ENCODE measurements around the gene GBP3. TPM values are rescaled to one million over a fixed set of nuclear protein-coding genes. Genes with fewer than 3 reads are reported as not detected.
"Not testable (repeated sequence)": the region's sequence is repeated elsewhere in the genome, so short reads cannot be mapped to it uniquely, and the experiment has no call there.

Gene GBP3
- total RNA-seq, 4 donors from 2014 or later: 8.6 to 26.5 (median 20.7) TPM

- 75% methylated on average over 1 of the region's 1 CpG; no CpG with 5 or more reads in 1 of the 2 donors for WGBS, 2 donors (ENCODE audit: low coverage in 1 of 2)
- no peak for ATAC-seq
- Histone ChIP-seq H3K4me1 (no peaks in the 10 kb centered on the region), H3K27me3 (no peaks in the 10 kb centered on the region), H3K9me3 (no peaks in the 10 kb centered on the region), H3K36me3 (peaks cover 0 to 4% of the 10 kb centered on the region in 2 donors), H3K4me3 (no peak overlapping the region), H3K27ac (no peak overlapping the region)
- TF ChIP-seq EP300 (IDR thresholded peaks at IDR 0.05): no peak
These were observed 17.6 kb upstream of the GBP3 start for GRCh38 chr1:89040315-89040626.

- no peak overlapping the region for H3K4me3 ChIP-seq
- 82% methylated on average over 1 of the region's 1 CpG; no CpG with 5 or more reads in 1 of the 2 donors for WGBS, 2 donors (ENCODE audit: low coverage in 1 of 2)
- ATAC-seq: no peak
- TF ChIP-seq EP300 (IDR thresholded peaks at IDR 0.05): no peak
- TF ChIP-seq CTCF (IDR thresholded peaks at IDR 0.05): no peak
- no peak for TF ChIP-seq POLR2A (IDR thresholded peaks at IDR 0.05)
- TF ChIP-seq POLR2AphosphoS5 (IDR thresholded peaks at IDR 0.05): no peak
- no peak overlapping the region for H3K27ac ChIP-seq
- no peaks in the 10 kb centered on the region for H3K36me3 ChIP-seq
- no peaks in the 10 kb centered on the region for H3K27me3 ChIP-seq
- no peaks in the 10 kb centered on the region for H3K4me1 ChIP-seq
- H3K9me3 ChIP-seq: no peaks in the 10 kb centered on the region
These were observed 14.5 kb upstream of the GBP3 start for GRCh38 chr1:89037186-89037585.

GRCh38 chr1:89035080-89035479, 12.4 kb upstream of the GBP3 start:
- Histone ChIP-seq H3K9me3 (no peaks in the 10 kb centered on the region), H3K4me3 (no peak overlapping the region), H3K4me1 (no peaks in the 10 kb centered on the region), H3K36me3 (no peaks in the 10 kb centered on the region), H3K27ac (no peak overlapping the region), H3K27me3 (no peaks in the 10 kb centered on the region)
- no peak for ATAC-seq
- no peak for TF ChIP-seq POLR2A (IDR thresholded peaks at IDR 0.05)
- TF ChIP-seq CTCF (IDR thresholded peaks at IDR 0.05): no peak
- no peak for TF ChIP-seq POLR2AphosphoS5 (IDR thresholded peaks at IDR 0.05)
- TF ChIP-seq EP300 (IDR thresholded peaks at IDR 0.05): no peak
- WGBS, 2 donors (ENCODE audit: low coverage in 1 of 2): 57 to 73% methylated on average over 1 of the region's 1 CpG

GRCh38 chr1:89034004-89034403, 11.3 kb upstream of the GBP3 start:
- not testable (repeated sequence) for H3K9me3 ChIP-seq, H3K27ac ChIP-seq, ATAC-seq, H3K4me1 ChIP-seq, H3K4me3 ChIP-seq, H3K27me3 ChIP-seq, H3K36me3 ChIP-seq
- WGBS, 2 donors (ENCODE audit: low coverage in 1 of 2): 96% methylated on average over 3 of the region's 5 CpGs; no CpG with 5 or more reads in 1 of the 2 donors

GRCh38 chr1:89029051-89029450, 6.4 kb upstream of the GBP3 start:
- ATAC-seq, H3K27me3 ChIP-seq, H3K27ac ChIP-seq, H3K9me3 ChIP-seq, H3K4me3 ChIP-seq, H3K4me1 ChIP-seq, H3K36me3 ChIP-seq: not testable (repeated sequence)
- 60 to 91% methylated on average over 1 to 2 of the region's 2 CpGs for WGBS, 2 donors (ENCODE audit: low coverage in 1 of 2)

GRCh38 chr1:89025928-89026327, 3.3 kb upstream of the GBP3 start:
- H3K27ac ChIP-seq: no peak overlapping the region
- TF ChIP-seq CTCF (IDR thresholded peaks at IDR 0.05): no peak
- no peak for TF ChIP-seq EP300 (IDR thresholded peaks at IDR 0.05)
- TF ChIP-seq POLR2A (IDR thresholded peaks at IDR 0.05): no peak
- TF ChIP-seq POLR2AphosphoS5 (IDR thresholded peaks at IDR 0.05): no peak
- H3K36me3 ChIP-seq: no peaks in the 10 kb centered on the region
- no peaks in the 10 kb centered on the region for H3K27me3 ChIP-seq
- peaks cover 0 to 6% (median 0%) of the 10 kb centered on the region in 3 donors for H3K9me3 ChIP-seq
- no peak for ATAC-seq
- WGBS, 2 donors (ENCODE audit: low coverage in 1 of 2): 64 to 94% methylated on average over 2 to 3 of the region's 3 CpGs
- peaks cover 0 to 23% (median 3%) of the 10 kb centered on the region in 3 donors for H3K4me1 ChIP-seq
- no peak overlapping the region for H3K4me3 ChIP-seq

- H3K36me3 ChIP-seq: peaks cover 0 to 20% of the 10 kb centered on the region in 2 donors
- peak overlapping the region; percentile 76 to 89 (median 80) for H3K27ac ChIP-seq
- H3K9me3 ChIP-seq: peaks cover 0 to 6% (median 0%) of the 10 kb centered on the region in 3 donors
- H3K4me3 ChIP-seq: peak overlapping the region; percentile 47 to 67
- peaks cover 0 to 41% (median 3%) of the 10 kb centered on the region in 3 donors for H3K4me1 ChIP-seq
- no peaks in the 10 kb centered on the region for H3K27me3 ChIP-seq
- no peak for ATAC-seq
- TF ChIP-seq POLR2AphosphoS5 (IDR thresholded peaks at IDR 0.05) (no peak), CTCF (IDR thresholded peaks at IDR 0.05) (no peak), POLR2A (IDR thresholded peaks at IDR 0.05) (no peak), EP300 (IDR thresholded peaks at IDR 0.05) (no peak)
These were observed 360 bp upstream of the GBP3 start for GRCh38 chr1:89023026-89023425.

- not testable (repeated sequence) for H3K9me3 ChIP-seq, ATAC-seq, H3K4me3 ChIP-seq, H3K27me3 ChIP-seq, H3K27ac ChIP-seq
- 90 to 93% methylated on average over 3 of the region's 3 CpGs for WGBS, 2 donors (ENCODE audit: low coverage in 1 of 2)
- peaks cover 0 to 40% (median 3%) of the 10 kb centered on the region in 3 donors for H3K4me1 ChIP-seq
- peaks cover 0 to 55% of the 10 kb centered on the region in 2 donors for H3K36me3 ChIP-seq
These were observed 4.3 kb downstream of the GBP3 start for GRCh38 chr1:89018318-89018717.
